ENCODE results near the gene ZYG11B. TPM values are rescaled to one million over a fixed set of nuclear protein-coding genes. Genes with fewer than 3 reads are reported as not detected.

Gene ZYG11B
- polyA plus RNA-seq, 1 donor from 2014 or later, result 48.7 TPM

GRCh38 chr1:52769346-52770033, 43.2 kb downstream of the ZYG11B start:
- H3K9me3 ChIP-seq (ENCODE audit: low read length), result no peaks in the 10 kb centered on the region

GRCh38 chr1:52771384-52771783, 45.1 kb downstream of the ZYG11B start:
- Histone ChIP-seq H4K20me1 (ENCODE audit: insufficient read depth) (no peaks in the 10 kb centered on the region), H3K9me3 (ENCODE audit: low read length) (no peaks in the 10 kb centered on the region), H3K9me2 (ENCODE audit: insufficient read depth, low read length) (no peaks in the 10 kb centered on the region), H3K4me2 (ENCODE audit: low read length) (no peak overlapping the region), H3F3A (ENCODE audit: insufficient read depth, low read length, poor library complexity, severe bottlenecking) (no peaks in the 10 kb centered on the region), H3K4me3 (ENCODE audit: low read length) (no peak overlapping the region), H3K27me3 (ENCODE audit: insufficient read depth, low read depth, low read length) (no peaks in the 10 kb centered on the region), H3K79me2 (replicated peaks; ENCODE audit: insufficient read depth, low read length) (peaks cover 4% of the 10 kb centered on the region), H3K36me3 (ENCODE audit: insufficient read depth, low read length) (no peaks in the 10 kb centered on the region), H2AFZ (ENCODE audit: low read depth, low read length) (no peak overlapping the region), H3K27ac (ENCODE audit: low read length) (no peak overlapping the region), H3K9ac (ENCODE audit: low read length) (no peak overlapping the region)
- TF ChIP-seq TAF1 (IDR thresholded peaks at IDR 0.05; ENCODE audit: low read depth), result no peak
- no peak for TF ChIP-seq MXI1 (conservative IDR thresholded peaks at IDR 0.05; ENCODE audit: poor library complexity, severe bottlenecking)
- TF ChIP-seq EP300 (conservative IDR thresholded peaks at IDR 0.05; ENCODE audit: poor library complexity, severe bottlenecking), result no peak
- TF ChIP-seq EZH2 (IDR thresholded peaks at IDR 0.05; ENCODE audit: borderline replicate concordance, insufficient read depth, low read length, poor library complexity, severe bottlenecking), result no peak
- TF ChIP-seq POLR2AphosphoS5 (IDR thresholded peaks at IDR 0.05), result no peak
- no peak for TF ChIP-seq CTCF (IDR thresholded peaks at IDR 0.05; ENCODE audit: poor library complexity, severe bottlenecking)
- TF ChIP-seq SMC3 (conservative IDR thresholded peaks at IDR 0.05; ENCODE audit: poor library complexity), result no peak

More at GRCh38 chr1:52769346-52770033, 43.2 kb downstream of the ZYG11B start:
- H2AFZ ChIP-seq (ENCODE audit: low read depth, low read length), result no peak overlapping the region
- H3K4me3 ChIP-seq (ENCODE audit: low read length), result no peak overlapping the region
- H3K79me2 ChIP-seq (replicated peaks; ENCODE audit: insufficient read depth, low read length), result peaks cover 3% of the 10 kb centered on the region
- no peaks in the 10 kb centered on the region for H3K36me3 ChIP-seq (ENCODE audit: insufficient read depth, low read length)
- TF ChIP-seq TAF1 (IDR thresholded peaks at IDR 0.05; ENCODE audit: low read depth) (no peak), EZH2 (IDR thresholded peaks at IDR 0.05; ENCODE audit: borderline replicate concordance, insufficient read depth, low read length, poor library complexity, severe bottlenecking) (no peak), POLR2AphosphoS5 (IDR thresholded peaks at IDR 0.05) (no peak), MXI1 (conservative IDR thresholded peaks at IDR 0.05; ENCODE audit: poor library complexity, severe bottlenecking) (no peak), SMC3 (conservative IDR thresholded peaks at IDR 0.05; ENCODE audit: poor library complexity) (no peak), CTCF (IDR thresholded peaks at IDR 0.05; ENCODE audit: poor library complexity, severe bottlenecking) (no peak), EP300 (conservative IDR thresholded peaks at IDR 0.05; ENCODE audit: poor library complexity, severe bottlenecking) (no peak), REST (IDR thresholded peaks at IDR 0.05; ENCODE audit: borderline replicate concordance) (no peak), RAD21 (conservative IDR thresholded peaks at IDR 0.05) (no peak)
- no peaks in the 10 kb centered on the region for H4K20me1 ChIP-seq (ENCODE audit: insufficient read depth)
- no peaks in the 10 kb centered on the region for H3K9me2 ChIP-seq (ENCODE audit: insufficient read depth, low read length)
- H3K27me3 ChIP-seq (ENCODE audit: insufficient read depth, low read depth, low read length), result no peaks in the 10 kb centered on the region
- H3F3A ChIP-seq (ENCODE audit: insufficient read depth, low read length, poor library complexity, severe bottlenecking), result no peaks in the 10 kb centered on the region
- H3K27ac ChIP-seq (ENCODE audit: low read length), result no peak overlapping the region
- no peak overlapping the region for H3K9ac ChIP-seq (ENCODE audit: low read length)
- no peak overlapping the region for H3K4me2 ChIP-seq (ENCODE audit: low read length)

Data from neural cell (in vitro differentiated cells).